B cell (primary cell): Measurements from ENCODE around the gene L3MBTL3. TPM values are rescaled to one million over a fixed set of nuclear protein-coding genes. Genes with fewer than 3 reads are reported as not detected.

ENCODE experiments used
- ATAC-seq: fragments of 200-7000 bp; cut with Tn5 transposase; one replicate; pipeline ENCODE4 v1.10.0; 2021; ENCODE audit warnings: low read depth, mild to moderate bottlenecking, moderate number of reproducible peaks, moderate library complexity
- CTCF ChIA-PET: fragments of 350-600 bp; sonication (Branson Sonifier 250); formaldehyde crosslinking; loops from one replicate; lab custom pipeline; 2021; ENCODE audit warnings: antibody characterized with exemption, inconsistent platforms; lab: Charles Lee
- POLR2A ChIA-PET: fragments of 350-600 bp; sonication (Branson Sonifier 250); formaldehyde crosslinking; loops from one replicate; lab custom pipeline; 2021; ENCODE audit warnings: antibody characterized with exemption; lab: Charles Lee
- DNase-seq: peaks from one replicate; pipeline ENCODE4 v3.0.0; 2013
- H2AFZ ChIP-seq: 2 replicates; pipeline ENCODE4 v1.6.1; 2012; ENCODE audit warnings: mild to moderate bottlenecking, low read depth, low read length; ENCODE audit not compliant: insufficient read depth, poor library complexity, severe bottlenecking
- H3K27ac ChIP-seq, 2 donors: 1 replicate in 1 of 2; 2 replicates in 1 of 2; pipeline ENCODE4 v1.5.1; 2012 to 2013; ENCODE audit warnings: low read length in 2 of 2, mild to moderate bottlenecking in 2 of 2, moderate library complexity in 1 of 2
- H3K27me3 ChIP-seq, 4 experiments: fragments of 200-600 bp in 1 of 4; sonication (generic) in 1 of 4; replicated peaks in 1 of 4; 1 replicate in 2 of 4; 2 replicates in 2 of 4; pipeline versions ENCODE4 v1.6.1 to v1.7.0; 2013 to 2016; ENCODE audit warnings: low read length in 3 of 4, mild to moderate bottlenecking in 2 of 4, mixed read lengths in 1 of 4, moderate library complexity in 1 of 4; ENCODE audit not compliant: insufficient read depth in 4 of 4, control insufficient read depth in 3 of 4; ENCODE audit errors: control extremely low read depth in 1 of 4
- H3K36me3 ChIP-seq, 2 experiments: replicated peaks in 1 of 2; 1 replicate in 1 of 2; 2 replicates in 1 of 2; pipeline versions ENCODE4 v1.6.1 to v1.7.1; 2013; ENCODE audit warnings: low read length in 1 of 2; ENCODE audit not compliant: insufficient read depth in 2 of 2, control insufficient read depth in 1 of 2; ENCODE audit errors: control extremely low read depth in 1 of 2, extremely low read depth in 1 of 2
- H3K4me1 ChIP-seq, 2 donors: fragments of 200-600 bp in 1 of 2; sonication (generic) in 1 of 2; 1 replicate in 1 of 2; 2 replicates in 1 of 2; pipeline versions ENCODE4 v1.5.1 to v1.6.1; 2013 to 2017; ENCODE audit warnings: low read length in 2 of 2; ENCODE audit not compliant: control insufficient read depth in 2 of 2, insufficient read depth in 2 of 2
- H3K4me2 ChIP-seq: replicated peaks from 2 replicates; pipeline ENCODE3; 2012; ENCODE audit warnings: mild to moderate bottlenecking, low read depth, low read length; ENCODE audit not compliant: poor library complexity, severe bottlenecking
- H3K4me3 ChIP-seq, 5 experiments: fragments of 200-600 bp in 1 of 5; sonication (generic) in 1 of 5; 1 replicate in 3 of 5; 2 replicates in 2 of 5; pipeline versions ENCODE4 v1.5.1 to v1.7.0; 2011 to 2016; ENCODE audit warnings: low read length in 4 of 5, mild to moderate bottlenecking in 4 of 5, low read depth in 2 of 5, control low read depth in 1 of 5, moderate library complexity in 1 of 5; ENCODE audit not compliant: insufficient read depth in 1 of 5; ENCODE audit errors: control extremely low read depth in 1 of 5, extremely low read depth in 1 of 5
- H3K79me2 ChIP-seq: fragments of 200-600 bp; sonication (generic); one replicate; pipeline ENCODE4 v1.6.0; 2016; ENCODE audit warnings: low read length; ENCODE audit not compliant: control insufficient read depth, insufficient read depth
- H3K9ac ChIP-seq: fragments of 200-600 bp; sonication (generic); 2 replicates; pipeline ENCODE4 v1.6.1; 2017; ENCODE audit warnings: mild to moderate bottlenecking, low read length, moderate library complexity
- H3K9me3 ChIP-seq, 3 donors: one replicate each; pipeline versions ENCODE4 v1.6.1 to v1.7.1; 2013; ENCODE audit warnings: low read length in 2 of 3; ENCODE audit not compliant: control insufficient read depth in 2 of 3, insufficient read depth in 1 of 3; ENCODE audit errors: control extremely low read depth in 1 of 3
- H4K20me1 ChIP-seq: 2 replicates; pipeline ENCODE4 v1.6.0; 2012; ENCODE audit warnings: mild to moderate bottlenecking, low read length; ENCODE audit not compliant: insufficient read depth, control insufficient read depth, poor library complexity, severe bottlenecking
- H3K27ac Mint-ChIP-seq: one replicate; pipeline ENCODE4 v1.8.0; 2021; ENCODE audit warnings: mixed read lengths
- H3K27me3 Mint-ChIP-seq: one replicate; pipeline ENCODE4 v1.8.0; 2021; ENCODE audit warnings: mixed read lengths
- H3K4me1 Mint-ChIP-seq: one replicate; pipeline ENCODE4 v1.8.0; 2021; ENCODE audit warnings: mixed read lengths
- H3K4me3 Mint-ChIP-seq: one replicate; pipeline ENCODE4 v1.8.0; 2021; ENCODE audit warnings: mixed read lengths
- H3K9me3 Mint-ChIP-seq: one replicate; pipeline ENCODE4 v1.8.0; 2022; ENCODE audit warnings: mixed read lengths; ENCODE audit not compliant: insufficient read depth
- EZH2 ChIP-seq: IDR thresholded peaks from 2 replicates; pipeline ENCODE4 v1.6.1; 2012; ENCODE audit warnings: borderline replicate concordance, low read depth, mild to moderate bottlenecking, moderate library complexity, low read length; ENCODE audit not compliant: insufficient read depth, poor library complexity, severe bottlenecking
- WGBS: methylation state at CpG from one replicate; pipeline ENCODE4 v1.1.5; 2013; ENCODE audit warnings: missing lambda C conversion rate; ENCODE audit not compliant: insufficient coverage; 5-methylcytosine and 5-hydroxymethylcytosine counted together
- intact Hi-C: fragments of 100-400 bp; cut with micrococcal nuclease; formaldehyde crosslinking; loops from one replicate; pipeline ENCODE4 v1.10.0; 2022
- polyA plus RNA-seq: library from polyadenylated mRNA; depleted of rRNA; stranded (reverse); fragments of >200 nt; gene quantifications from 2 replicates; pipeline ENCODE4 v1.2.3, GENCODE V29; 2012
- total RNA-seq, 2 donors: library from RNA; stranded (reverse); fragments of 120-200 nt in 1 of 2; gene quantifications; 1 replicate in 1 of 2; 2 replicates in 1 of 2; pipeline versions ENCODE4 v1.2.3 to v1.2.4, GENCODE V29; 2013 to 2022
- TF ChIP-seq, protein P1 (sequence below): fragments of 200-600 bp; IDR thresholded peaks from one replicate; pipeline ENCODE4 v1.8.0; 2022; ENCODE audit warnings: antibody characterized with exemption, mild to moderate bottlenecking

The L3MBTL3 gene
- total and polyA plus RNA-seq, 2 donors (not counting 1 experiment from before 2014, with no cell fraction given), result 28.0 to 46.4 TPM

GRCh38 chr6:130019326-130020072, 1.1 kb downstream of the L3MBTL3 start:
- DNase-seq (peak; percentile 75), ATAC-seq (peak; percentile 12)
- Mint-ChIP-seq H3K4me1 (peaks cover 26% of the 10 kb centered on the region), H3K9me3 (no peaks in the 10 kb centered on the region), H3K27ac (peak overlapping the region; percentile 94), H3K4me3 (peak overlapping the region; percentile 99), H3K27me3 (no peaks in the 10 kb centered on the region)
- Histone ChIP-seq H3K4me2 (peak overlapping the region; percentile 85), H4K20me1 (peaks cover 11% of the 10 kb centered on the region), H2AFZ (peak overlapping the region; percentile 79), H3K27me3 (no peaks in the 10 kb centered on the region), H3K4me1 (peaks cover 10% of the 10 kb centered on the region in 2 donors), H3K4me3 (peak overlapping the region; percentile 67 to 98 (median 86)), H3K27ac (peak overlapping the region; percentile 46 to 77), H3K9ac (peak overlapping the region; percentile 69), H3K9me3 (no peaks in the 10 kb centered on the region), H3K36me3 (peaks cover 0 to 5% of the 10 kb centered on the region in 2 experiments), H3K79me2 (peaks cover 33% of the 10 kb centered on the region)
- ChIA-PET CTCF (interaction anchor here (1.2 kb wide), 1 partner anchor 421 kb away, joined by 3 read pairs; no protein-coding TSS in a partner anchor), POLR2A (no interaction called here)
- under 1% methylated on average over 87 of the region's 116 CpGs for WGBS
- intact Hi-C loops, result loop anchor here (2.0 to 5.0 kb wide), 4 partner anchors 98 to 349 kb away; no protein-coding TSS in a partner anchor
- TF ChIP-seq EZH2, result no peak
- TF ChIP-seq, protein P1, sequence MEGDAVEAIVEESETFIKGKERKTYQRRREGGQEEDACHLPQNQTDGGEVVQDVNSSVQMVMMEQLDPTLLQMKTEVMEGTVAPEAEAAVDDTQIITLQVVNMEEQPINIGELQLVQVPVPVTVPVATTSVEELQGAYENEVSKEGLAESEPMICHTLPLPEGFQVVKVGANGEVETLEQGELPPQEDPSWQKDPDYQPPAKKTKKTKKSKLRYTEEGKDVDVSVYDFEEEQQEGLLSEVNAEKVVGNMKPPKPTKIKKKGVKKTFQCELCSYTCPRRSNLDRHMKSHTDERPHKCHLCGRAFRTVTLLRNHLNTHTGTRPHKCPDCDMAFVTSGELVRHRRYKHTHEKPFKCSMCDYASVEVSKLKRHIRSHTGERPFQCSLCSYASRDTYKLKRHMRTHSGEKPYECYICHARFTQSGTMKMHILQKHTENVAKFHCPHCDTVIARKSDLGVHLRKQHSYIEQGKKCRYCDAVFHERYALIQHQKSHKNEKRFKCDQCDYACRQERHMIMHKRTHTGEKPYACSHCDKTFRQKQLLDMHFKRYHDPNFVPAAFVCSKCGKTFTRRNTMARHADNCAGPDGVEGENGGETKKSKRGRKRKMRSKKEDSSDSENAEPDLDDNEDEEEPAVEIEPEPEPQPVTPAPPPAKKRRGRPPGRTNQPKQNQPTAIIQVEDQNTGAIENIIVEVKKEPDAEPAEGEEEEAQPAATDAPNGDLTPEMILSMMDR, result no peak
